HL-60 (cell line): ENCODE measurements around the gene PIEZO1.

Experiments used
- DNase-seq, 2 experiments: peaks; one replicate each; pipeline ENCODE4 v3.0.0-alpha.2; 2010 to 2020; ENCODE audit warnings: low read depth in 1 of 2, low spot score in 1 of 2
- H3K27ac ChIP-seq: fragments of 250-450 bp; sonication (Bioruptor Pico); replicated peaks from 2 replicates; pipeline ENCODE4 v1.5.1; 2020; ENCODE audit warnings: mild to moderate bottlenecking, moderate library complexity
- H3K27me3 ChIP-seq: fragments of 250-450 bp; sonication (Bioruptor Pico); 2 replicates; pipeline ENCODE4 v1.5.1; 2021; ENCODE audit warnings: mild to moderate bottlenecking, moderate library complexity; ENCODE audit not compliant: insufficient read depth, poor library complexity, severe bottlenecking
- H3K4me3 ChIP-seq: replicated peaks from 2 replicates; pipeline ENCODE4 v1.5.1; 2011; ENCODE audit warnings: mild to moderate bottlenecking, control low read depth, low read length; ENCODE audit not compliant: insufficient read depth
- CTCF ChIP-seq: IDR thresholded peaks from one replicate; pipeline ENCODE4 v1.5.1; 2011; ENCODE audit warnings: low read length, control low read depth, inconsistent platforms; ENCODE audit not compliant: insufficient read depth
- GABPA ChIP-seq: IDR thresholded peaks from 2 replicates; pipeline ENCODE4 v1.6.1; 2012; ENCODE audit warnings: low read depth
- POLR2AphosphoS5 ChIP-seq: IDR thresholded peaks from 2 replicates; pipeline ENCODE4 v1.6.1; 2012; ENCODE audit warnings: low read depth
- REST ChIP-seq: IDR thresholded peaks from 2 replicates; pipeline ENCODE4 v1.6.1; 2012; ENCODE audit warnings: low read depth; ENCODE audit not compliant: insufficient replicate concordance
- SPI1 ChIP-seq: IDR thresholded peaks from 2 replicates; pipeline ENCODE4 v1.6.1; 2012; ENCODE audit warnings: low read depth, mild to moderate bottlenecking, borderline replicate concordance

The PIEZO1 gene

GRCh38 chr16:88716201-88716600, 68.8 kb downstream of the PIEZO1 start:
- TF ChIP-seq SPI1 (no peak), CTCF (no peak), GABPA (no peak), REST (no peak), POLR2AphosphoS5 (no peak)
- Histone ChIP-seq H3K27ac (no peak overlapping the region), H3K4me3 (no peak overlapping the region), H3K27me3 (no peaks in the 10 kb centered on the region)
- DNase-seq, result no peak

GRCh38 chr16:88715312-88716190, 69.5 kb downstream of the PIEZO1 start:
- DNase-seq, result no peak
- Histone ChIP-seq H3K27me3 (no peaks in the 10 kb centered on the region), H3K4me3 (no peak overlapping the region), H3K27ac (no peak overlapping the region)
- TF ChIP-seq POLR2AphosphoS5 (no peak), REST (no peak), CTCF (no peak), GABPA (no peak), SPI1 (no peak)

GRCh38 chr16:88714420-88715302, 70.4 kb downstream of the PIEZO1 start:
- TF ChIP-seq REST, result no peak
- TF ChIP-seq SPI1, result no peak
- no peak; the same call in 1 of the 2 replicates for TF ChIP-seq POLR2AphosphoS5
- no peak for TF ChIP-seq GABPA
- TF ChIP-seq CTCF, result no peak
- H3K27me3 ChIP-seq, result no peaks in the 10 kb centered on the region
- DNase-seq, result no peak
- no peak overlapping the region for H3K4me3 ChIP-seq
- no peak overlapping the region for H3K27ac ChIP-seq
